ENCODE results near the gene PRR19.

The PRR19 gene

DNA sequence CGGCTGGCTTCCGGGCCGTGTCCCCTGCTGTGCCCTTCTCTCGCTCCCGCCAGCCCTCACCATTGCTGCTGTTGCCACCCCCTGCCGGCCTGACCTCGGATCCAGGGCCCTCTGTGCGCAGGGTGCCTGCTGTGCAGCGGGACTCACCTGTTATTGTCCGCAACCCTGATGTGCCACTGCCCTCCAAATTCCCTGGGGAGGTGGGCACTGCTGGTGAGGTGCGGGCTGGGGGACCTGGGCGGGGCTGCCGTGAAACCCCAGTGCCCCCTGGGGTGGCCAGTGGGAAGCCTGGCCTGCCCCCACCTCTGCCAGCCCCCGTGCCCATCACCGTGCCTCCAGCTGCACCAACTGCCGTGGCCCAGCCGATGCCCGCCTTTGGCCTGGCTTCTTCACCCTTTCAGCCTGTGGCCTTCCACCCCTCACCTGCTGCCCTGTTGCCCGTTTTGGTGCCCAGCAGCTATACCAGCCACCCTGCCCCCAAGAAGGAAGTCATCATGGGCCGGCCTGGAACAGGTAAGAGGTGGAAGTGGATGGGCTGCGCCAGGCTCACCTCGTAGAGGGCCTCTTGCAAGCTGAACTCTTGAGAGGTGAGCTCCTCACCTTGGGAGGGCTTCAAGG, 27.8 kb upstream of the PRR19 start:
- no peak overlapping the region for H3K4me2 ChIP-seq (ENCODE audit: low read length, poor library complexity, severe bottlenecking)
- no peaks in the 10 kb centered on the region for H3K9me3 ChIP-seq (ENCODE audit: control insufficient read depth, low read length)
- H3K23ac ChIP-seq (ENCODE audit: low read length in 2 of 2) = no peak overlapping the region
- peaks cover 55 to 61% of the 10 kb centered on the region in 2 experiments for H3K36me3 ChIP-seq (ENCODE audit: control insufficient read depth in 1 of 2, insufficient read depth in 2 of 2, low read depth in 1 of 2, low read length in 2 of 2)
- no peak for DNase-seq
- peaks cover 77% of the 10 kb centered on the region for H3K4me1 ChIP-seq (ENCODE audit: control insufficient read depth, insufficient read depth, low read depth, low read length)
- H3K4ac ChIP-seq (ENCODE audit: low read depth in 1 of 2, low read length in 2 of 2) = no peak overlapping the region
- peaks cover 2% of the 10 kb centered on the region for H3K79me1 ChIP-seq (replicated peaks; ENCODE audit: low read length, poor library complexity, severe bottlenecking)
- H2BK120ac ChIP-seq (ENCODE audit: low read depth, low read length) = no peak overlapping the region
- no peak overlapping the region for H2AFZ ChIP-seq (ENCODE audit: low read depth, low read length)
- no peak overlapping the region for H3K14ac ChIP-seq (ENCODE audit: low read length in 2 of 2)
- no peak overlapping the region for H2BK15ac ChIP-seq (ENCODE audit: low read depth, poor library complexity, severe bottlenecking)
- H3K18ac ChIP-seq (ENCODE audit: low read depth in 1 of 2, low read length in 2 of 2) = no peak overlapping the region
- no peak overlapping the region for H3K27ac ChIP-seq (ENCODE audit: low read length, poor library complexity, severe bottlenecking)
- H2BK12ac ChIP-seq (ENCODE audit: low read length in 2 of 2) = no peak overlapping the region
- H3K4me3 ChIP-seq (ENCODE audit: insufficient read depth in 1 of 2, low read depth in 1 of 2, low read length in 2 of 2) = no peak overlapping the region
- no peaks in the 10 kb centered on the region for H3K27me3 ChIP-seq (ENCODE audit: control insufficient read depth in 1 of 2, insufficient read depth in 1 of 2, low read length in 2 of 2)
- H4K8ac ChIP-seq (ENCODE audit: low read length) = peak overlapping the region; percentile 3
- WGBS = 96% methylated on average over 22 of the region's 22 CpGs
- H4K91ac ChIP-seq (ENCODE audit: low read length) = no peak overlapping the region
- no peak overlapping the region for H2AK5ac ChIP-seq (ENCODE audit: low read length, severe bottlenecking)
- H2BK5ac ChIP-seq (ENCODE audit: low read depth, low read length, poor library complexity, severe bottlenecking) = no peak overlapping the region
- H3K9ac ChIP-seq (ENCODE audit: low read length) = peak overlapping the region; percentile 53

DNA sequence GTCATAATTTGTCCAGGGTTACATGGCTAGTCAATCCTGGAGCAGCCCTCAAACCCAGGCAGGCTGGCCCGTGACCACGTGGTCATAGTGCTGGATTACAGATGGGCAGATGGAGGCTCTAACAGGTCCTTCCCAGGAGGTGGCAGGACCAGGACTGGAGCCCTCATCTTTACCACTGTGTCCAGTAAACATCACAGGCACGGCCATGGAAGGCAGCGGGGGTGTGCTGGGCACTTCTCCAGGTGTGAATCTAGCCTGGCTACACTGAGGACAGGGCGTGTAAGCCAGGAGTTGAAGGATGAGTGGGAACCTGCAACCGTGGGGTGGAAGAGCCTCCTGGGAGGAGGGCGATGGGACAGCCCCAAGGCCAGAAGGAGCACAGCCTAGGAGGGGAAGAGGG, 26.8 kb upstream of the PRR19 start:
- no peaks in the 10 kb centered on the region for H3K27me3 ChIP-seq (ENCODE audit: control insufficient read depth in 1 of 2, insufficient read depth in 1 of 2, low read length in 2 of 2)
- H3K23ac ChIP-seq (ENCODE audit: low read length in 2 of 2) = no peak overlapping the region
- no peak for DNase-seq
- no peak overlapping the region for H3K27ac ChIP-seq (ENCODE audit: low read length, poor library complexity, severe bottlenecking)
- peak overlapping the region in 1 of 2 experiments; percentile 28 for H2BK12ac ChIP-seq (ENCODE audit: low read length in 2 of 2)
- peaks cover 2% of the 10 kb centered on the region for H3K79me1 ChIP-seq (replicated peaks; ENCODE audit: low read length, poor library complexity, severe bottlenecking)
- no peak overlapping the region for H4K91ac ChIP-seq (ENCODE audit: low read length)
- peaks cover 55 to 61% of the 10 kb centered on the region in 2 experiments for H3K36me3 ChIP-seq (ENCODE audit: control insufficient read depth in 1 of 2, insufficient read depth in 2 of 2, low read depth in 1 of 2, low read length in 2 of 2)
- H3K4me1 ChIP-seq (ENCODE audit: control insufficient read depth, insufficient read depth, low read depth, low read length) = peaks cover 77% of the 10 kb centered on the region
- H2AFZ ChIP-seq (ENCODE audit: low read depth, low read length) = no peak overlapping the region
- no peak overlapping the region for H3K4me2 ChIP-seq (ENCODE audit: low read length, poor library complexity, severe bottlenecking)
- H3K4me3 ChIP-seq (ENCODE audit: insufficient read depth in 1 of 2, low read depth in 1 of 2, low read length in 2 of 2) = no peak overlapping the region
- no peak overlapping the region for H2BK120ac ChIP-seq (ENCODE audit: low read depth, low read length)
- no peak overlapping the region for H3K14ac ChIP-seq (ENCODE audit: low read length in 2 of 2)
- no peak overlapping the region for H2AK5ac ChIP-seq (ENCODE audit: low read length, severe bottlenecking)
- H4K8ac ChIP-seq (ENCODE audit: low read length) = no peak overlapping the region
- H3K9me3 ChIP-seq (ENCODE audit: control insufficient read depth, low read length) = no peaks in the 10 kb centered on the region
- peak overlapping the region; percentile 53 for H3K9ac ChIP-seq (ENCODE audit: low read length)
- no peak overlapping the region for H3K18ac ChIP-seq (ENCODE audit: low read depth in 1 of 2, low read length in 2 of 2)
- H3K4ac ChIP-seq (ENCODE audit: low read depth in 1 of 2, low read length in 2 of 2) = no peak overlapping the region
- no peak overlapping the region for H2BK5ac ChIP-seq (ENCODE audit: low read depth, low read length, poor library complexity, severe bottlenecking)
- WGBS = 92% methylated on average over 7 of the region's 7 CpGs
- no peak overlapping the region for H2BK15ac ChIP-seq (ENCODE audit: low read depth, poor library complexity, severe bottlenecking)

DNA sequence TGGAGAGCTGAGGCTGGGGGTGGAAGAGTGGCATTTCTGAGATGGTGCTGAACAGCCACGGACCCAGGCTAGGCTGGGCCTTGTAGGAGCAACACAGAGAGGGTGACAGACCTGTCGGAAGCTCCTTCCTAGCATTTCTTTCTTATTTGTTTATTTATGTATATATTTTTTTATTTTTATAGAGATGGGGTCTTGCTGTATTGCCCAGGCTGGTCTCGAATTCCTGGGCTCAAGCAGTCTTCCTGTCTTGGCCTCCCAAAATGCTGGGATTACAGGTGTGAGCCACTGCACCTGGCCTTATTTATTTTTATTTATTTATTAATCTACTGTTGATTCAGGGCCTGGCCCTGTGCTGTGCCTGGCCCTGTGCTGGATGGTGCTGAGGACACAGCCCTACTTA, 26.4 kb upstream of the PRR19 start:
- peaks cover 75% of the 10 kb centered on the region for H3K4me1 ChIP-seq (ENCODE audit: control insufficient read depth, insufficient read depth, low read depth, low read length)
- peaks cover 55 to 61% of the 10 kb centered on the region in 2 experiments for H3K36me3 ChIP-seq (ENCODE audit: control insufficient read depth in 1 of 2, insufficient read depth in 2 of 2, low read depth in 1 of 2, low read length in 2 of 2)
- WGBS = 100% methylated on average over 1 of the region's 3 CpGs
- H3K23ac ChIP-seq (ENCODE audit: low read length in 2 of 2) = no peak overlapping the region
- peak overlapping the region; percentile 53 for H3K9ac ChIP-seq (ENCODE audit: low read length)
- peak overlapping the region in 1 of 2 experiments; percentile 27 for H3K4me3 ChIP-seq (ENCODE audit: insufficient read depth in 1 of 2, low read depth in 1 of 2, low read length in 2 of 2)
- no peak overlapping the region for H2BK15ac ChIP-seq (ENCODE audit: low read depth, poor library complexity, severe bottlenecking)
- no peak overlapping the region for H3K4me2 ChIP-seq (ENCODE audit: low read length, poor library complexity, severe bottlenecking)
- H2AFZ ChIP-seq (ENCODE audit: low read depth, low read length) = no peak overlapping the region
- H3K18ac ChIP-seq (ENCODE audit: low read depth in 1 of 2, low read length in 2 of 2) = no peak overlapping the region
- no peak overlapping the region for H3K14ac ChIP-seq (ENCODE audit: low read length in 2 of 2)
- no peak overlapping the region for H2BK12ac ChIP-seq (ENCODE audit: low read length in 2 of 2)
- peak overlapping the region; percentile 11 for H3K27ac ChIP-seq (ENCODE audit: low read length, poor library complexity, severe bottlenecking)
- no peaks in the 10 kb centered on the region for H3K9me3 ChIP-seq (ENCODE audit: control insufficient read depth, low read length)
- DNase-seq = no peak
- no peaks in the 10 kb centered on the region for H3K27me3 ChIP-seq (ENCODE audit: control insufficient read depth in 1 of 2, insufficient read depth in 1 of 2, low read length in 2 of 2)
- H2BK5ac ChIP-seq (ENCODE audit: low read depth, low read length, poor library complexity, severe bottlenecking) = no peak overlapping the region
- H2BK120ac ChIP-seq (ENCODE audit: low read depth, low read length) = no peak overlapping the region
- H4K8ac ChIP-seq (ENCODE audit: low read length) = no peak overlapping the region
- no peak overlapping the region for H4K91ac ChIP-seq (ENCODE audit: low read length)
- peak overlapping the region; percentile 30 for H2AK5ac ChIP-seq (ENCODE audit: low read length, severe bottlenecking)
- H3K4ac ChIP-seq (ENCODE audit: low read depth in 1 of 2, low read length in 2 of 2) = no peak overlapping the region
- peaks cover 2% of the 10 kb centered on the region for H3K79me1 ChIP-seq (replicated peaks; ENCODE audit: low read length, poor library complexity, severe bottlenecking)

DNA sequence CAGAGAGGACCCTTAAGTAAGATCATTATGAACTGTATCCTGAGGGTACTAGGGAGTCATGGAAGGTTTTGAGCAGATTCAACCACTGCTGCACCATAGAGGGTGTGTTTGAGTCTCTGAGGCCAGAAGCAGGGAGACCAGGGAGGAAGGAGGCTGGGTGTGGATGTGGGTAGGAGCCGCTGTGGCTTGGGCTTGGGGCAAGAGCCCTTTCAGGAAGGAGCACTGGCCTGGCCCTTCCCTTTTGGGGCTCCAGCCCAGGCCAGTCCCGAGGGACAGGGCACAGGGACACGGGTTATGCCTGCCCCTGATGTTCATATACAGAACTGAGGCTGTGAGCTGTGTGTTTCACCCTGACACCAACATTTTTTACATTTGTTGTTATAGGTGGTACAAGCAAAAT, 25.6 kb upstream of the PRR19 start:
- Histone ChIP-seq H3K9ac (ENCODE audit: low read length) (peak overlapping the region; percentile 42), H2AFZ (ENCODE audit: low read depth, low read length) (no peak overlapping the region), H3K4me1 (ENCODE audit: control insufficient read depth, insufficient read depth, low read depth, low read length) (peaks cover 71% of the 10 kb centered on the region), H2BK5ac (ENCODE audit: low read depth, low read length, poor library complexity, severe bottlenecking) (no peak overlapping the region), H3K27ac (ENCODE audit: low read length, poor library complexity, severe bottlenecking) (no peak overlapping the region), H4K8ac (ENCODE audit: low read length) (no peak overlapping the region), H2BK120ac (ENCODE audit: low read depth, low read length) (no peak overlapping the region), H3K9me3 (ENCODE audit: control insufficient read depth, low read length) (no peaks in the 10 kb centered on the region), H4K91ac (ENCODE audit: low read length) (no peak overlapping the region), H3K36me3 (ENCODE audit: control insufficient read depth in 1 of 2, insufficient read depth in 2 of 2, low read depth in 1 of 2, low read length in 2 of 2) (peaks cover 55 to 61% of the 10 kb centered on the region in 2 experiments), H3K27me3 (ENCODE audit: control insufficient read depth in 1 of 2, insufficient read depth in 1 of 2, low read length in 2 of 2) (no peaks in the 10 kb centered on the region), H3K4ac (ENCODE audit: low read depth in 1 of 2, low read length in 2 of 2) (no peak overlapping the region), H2AK5ac (ENCODE audit: low read length, severe bottlenecking) (no peak overlapping the region), H2BK12ac (ENCODE audit: low read length in 2 of 2) (no peak overlapping the region), H3K14ac (ENCODE audit: low read length in 2 of 2) (no peak overlapping the region), H3K23ac (ENCODE audit: low read length in 2 of 2) (no peak overlapping the region), H3K18ac (ENCODE audit: low read depth in 1 of 2, low read length in 2 of 2) (no peak overlapping the region), H2BK15ac (ENCODE audit: low read depth, poor library complexity, severe bottlenecking) (no peak overlapping the region), H3K4me2 (ENCODE audit: low read length, poor library complexity, severe bottlenecking) (no peak overlapping the region), H3K4me3 (ENCODE audit: insufficient read depth in 1 of 2, low read depth in 1 of 2, low read length in 2 of 2) (no peak overlapping the region), H3K79me1 (replicated peaks; ENCODE audit: low read length, poor library complexity, severe bottlenecking) (peaks cover 2% of the 10 kb centered on the region)
- 100% methylated on average over 3 of the region's 3 CpGs for WGBS
- no peak for DNase-seq
